DMS79 (cell line): ENCODE results near the gene LGR6.
A peak's percentile ranks its signal among the peaks of the same experiment; 100 is the strongest.

Source experiments
- DNase-seq: peaks from one replicate; lab custom pipeline; 2025; lab: John Stamatoyannopoulos, UW

LGR6 gene

DNA sequence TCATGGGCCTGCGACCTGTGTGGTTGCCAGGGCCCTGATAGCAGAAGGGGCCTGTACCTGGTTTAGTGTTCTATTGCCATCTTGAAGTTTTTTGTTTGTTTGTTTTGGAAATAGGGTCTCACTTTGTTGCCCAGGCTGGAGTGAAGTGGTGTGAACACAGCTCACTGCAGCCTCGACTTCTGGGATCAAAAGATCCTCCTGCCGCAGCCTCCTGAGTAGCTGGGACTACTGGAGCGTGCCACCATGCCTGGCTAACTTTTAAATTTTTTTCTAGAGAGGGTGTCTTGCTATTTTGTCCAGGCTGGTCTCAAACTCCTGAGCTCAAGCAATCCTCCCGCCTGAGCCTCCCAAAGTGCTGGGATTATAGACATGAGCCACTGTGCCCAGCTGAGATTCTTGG, 75.2 kb downstream of the LGR6 start:
- DNase-seq = no peak

DNA sequence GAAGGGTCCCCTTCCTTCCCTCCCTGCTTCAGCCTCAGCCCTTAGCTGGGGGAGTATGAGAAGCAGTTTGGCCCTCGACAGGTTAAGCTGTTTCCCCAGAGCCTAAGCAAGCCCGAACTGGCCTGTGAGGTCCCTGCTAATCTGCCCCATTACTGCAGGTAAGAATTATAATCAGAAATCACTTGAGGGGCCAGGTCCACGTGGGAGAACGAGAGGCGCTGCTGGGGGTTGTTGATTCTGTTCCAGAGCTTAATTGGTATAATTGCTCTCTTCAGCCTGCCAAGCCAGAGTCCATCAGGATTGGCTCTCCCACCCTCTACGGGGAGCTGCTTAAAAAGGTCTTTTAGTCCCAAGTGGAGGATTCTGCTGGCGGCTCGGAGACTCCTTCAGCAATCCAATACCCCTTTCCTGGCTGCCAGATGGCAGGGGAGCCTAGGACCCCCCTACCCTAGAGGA, 77.3 kb downstream of the LGR6 start:
- DNase-seq = peak; percentile 93

DNA sequence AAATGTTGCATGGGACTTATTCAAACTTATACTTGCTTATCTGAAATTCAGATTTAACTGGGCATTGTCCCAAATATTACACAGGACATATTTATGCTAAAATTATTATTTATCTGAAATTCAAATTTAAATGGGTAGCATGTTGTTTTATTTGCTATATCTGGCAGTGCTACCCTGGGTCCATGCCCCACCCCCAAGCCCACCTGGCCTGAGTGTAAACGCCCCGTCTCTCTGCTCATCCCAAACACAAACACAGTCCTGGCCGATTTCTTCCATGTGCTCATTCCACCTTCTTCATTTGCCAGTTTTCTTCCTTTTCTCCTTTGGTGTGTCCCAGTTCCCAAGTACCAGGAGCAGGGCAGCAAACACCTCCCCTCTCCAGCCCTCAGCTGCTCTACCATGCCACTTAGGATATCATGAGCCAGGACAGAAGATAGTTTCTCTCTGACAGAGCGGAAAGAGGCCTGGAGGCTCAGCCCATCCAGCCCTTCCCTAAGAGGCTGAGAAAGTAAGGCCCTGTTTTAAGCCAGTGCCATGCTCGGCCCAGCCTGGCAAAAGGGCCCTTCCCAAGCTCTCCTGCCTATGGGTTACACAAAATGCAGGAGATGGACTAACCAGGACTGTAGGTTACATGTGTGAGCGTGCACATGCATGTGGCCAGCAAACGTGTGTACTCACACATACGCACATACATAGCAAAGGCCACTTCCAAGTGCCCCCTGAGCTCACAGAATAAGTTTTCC, 78.7 kb downstream of the LGR6 start:
- DNase-seq = peak; percentile 20

- DNase-seq = no peak
Measured at GRCh38 chr1:202274611-202275010, 81.0 kb downstream of the LGR6 start.

DNA sequence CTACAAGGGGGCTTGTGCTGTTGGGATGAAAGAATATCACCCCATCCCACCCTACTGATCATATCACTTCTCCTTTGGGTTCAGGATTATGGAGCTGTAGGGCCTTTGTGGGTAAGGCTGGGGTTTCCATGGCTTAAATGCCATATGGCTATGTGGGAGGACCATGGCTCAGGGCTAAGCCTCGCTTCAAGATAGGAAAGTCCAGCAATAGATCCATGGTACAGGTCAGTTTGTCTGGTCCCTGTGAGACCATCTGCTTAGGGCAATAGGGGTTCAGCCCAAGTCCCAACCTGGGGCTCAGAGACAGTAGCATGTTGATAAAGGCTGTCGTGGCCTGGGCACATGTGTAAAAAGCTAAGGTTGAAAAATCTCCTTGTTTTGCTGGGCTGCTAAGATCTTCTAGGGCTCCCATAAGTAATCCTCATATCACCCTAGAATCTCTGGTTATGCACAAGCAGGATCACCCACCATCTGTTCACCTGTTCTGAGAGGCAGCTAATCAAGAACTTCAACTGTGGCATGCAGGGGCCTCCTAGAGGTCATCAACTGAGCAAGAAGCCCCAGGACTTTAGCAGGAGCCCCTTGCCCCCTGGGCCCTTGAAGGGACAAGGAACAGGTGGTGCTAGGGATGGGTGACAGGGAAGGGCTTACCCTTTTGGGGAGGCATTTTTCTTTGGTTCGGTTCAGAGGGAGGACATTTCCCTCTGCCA, 81.6 kb downstream of the LGR6 start:
- no peak for DNase-seq

DNA sequence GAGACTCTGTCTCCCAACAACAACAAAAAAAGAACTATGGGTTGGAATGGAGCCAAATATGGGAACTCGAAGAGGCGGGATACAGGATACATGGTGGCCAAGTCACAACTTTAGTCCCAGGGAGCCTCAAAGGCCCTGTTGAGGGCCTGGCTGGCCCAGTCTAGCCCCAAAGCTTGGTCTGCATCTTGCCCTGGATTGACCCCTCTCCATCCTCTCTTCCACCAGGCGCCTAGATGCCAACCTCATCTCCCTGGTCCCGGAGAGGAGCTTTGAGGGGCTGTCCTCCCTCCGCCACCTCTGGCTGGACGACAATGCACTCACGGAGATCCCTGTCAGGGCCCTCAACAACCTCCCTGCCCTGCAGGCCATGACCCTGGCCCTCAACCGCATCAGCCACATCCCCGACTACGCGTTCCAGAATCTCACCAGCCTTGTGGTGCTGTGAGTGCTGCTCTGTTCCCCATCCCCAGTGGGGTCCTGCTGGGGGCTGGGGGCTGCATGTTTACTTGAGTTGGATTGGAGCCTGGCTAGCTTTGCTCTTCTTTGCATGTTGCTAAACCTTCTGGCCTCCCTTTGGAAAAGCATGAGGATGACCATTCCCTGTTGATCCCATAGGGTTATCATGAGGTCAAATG, 82.6 kb downstream of the LGR6 start:
- DNase-seq = no peak

DNA sequence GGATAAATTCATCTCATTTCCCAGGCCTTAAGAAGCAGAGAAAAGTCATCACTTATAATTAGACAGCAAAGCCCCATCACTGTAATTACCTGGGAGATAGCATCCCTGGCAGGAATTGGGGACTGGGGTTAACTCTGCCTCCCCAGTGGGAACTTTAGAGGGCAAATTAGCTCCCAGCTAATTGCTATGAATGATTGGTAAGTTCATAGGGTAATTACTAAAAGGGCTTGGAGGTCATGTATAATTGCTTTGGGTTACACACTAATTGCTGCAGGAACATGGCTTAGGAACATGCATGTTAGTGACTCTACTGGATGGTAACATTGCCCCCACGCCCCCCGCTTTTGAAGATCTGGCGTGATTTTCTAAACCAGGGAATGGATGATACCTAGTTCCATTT, 83.3 kb downstream of the LGR6 start:
- no peak for DNase-seq

DNA sequence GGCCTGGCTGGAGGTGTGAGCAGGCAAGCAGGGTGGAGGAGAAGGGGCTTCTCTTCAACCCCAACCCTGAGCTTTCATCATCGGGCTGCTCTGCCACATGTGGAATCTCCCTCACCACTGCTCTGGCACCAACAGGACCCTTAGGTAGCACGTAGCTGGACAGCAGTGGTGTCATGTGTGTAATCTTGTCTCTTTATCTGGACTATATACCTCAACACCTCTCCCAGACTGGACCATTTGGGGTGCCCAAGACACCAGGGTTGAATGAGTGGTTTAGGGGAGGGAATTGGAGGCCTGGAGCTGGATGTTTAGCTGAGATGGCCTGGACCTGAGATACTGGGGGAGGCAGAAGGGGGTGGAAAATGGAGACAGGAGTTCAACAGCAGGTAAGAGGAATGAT, 85.2 kb downstream of the LGR6 start:
- DNase-seq = no peak

DNA sequence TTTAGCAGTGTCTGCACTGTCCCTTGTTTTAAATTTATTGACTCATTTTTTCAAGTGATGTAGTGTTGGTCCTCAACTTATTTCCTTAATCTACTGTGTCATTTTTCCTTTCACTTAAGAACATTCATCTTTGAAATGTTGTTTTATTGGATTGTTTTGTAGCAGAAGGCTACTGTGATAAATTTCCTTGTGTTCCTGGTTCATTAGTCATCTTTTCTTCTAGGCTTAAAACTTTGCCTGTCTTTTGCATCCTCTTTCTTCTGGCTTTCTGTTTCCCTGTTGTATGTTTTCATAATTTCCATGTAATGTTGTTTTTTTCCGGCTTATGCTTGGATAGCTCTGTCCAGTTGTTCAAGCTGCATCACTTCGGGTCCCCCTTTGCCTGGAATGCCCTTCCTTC, 86.2 kb downstream of the LGR6 start:
- no peak for DNase-seq

GRCh38 chr1:202280595-202280994, 87.0 kb downstream of the LGR6 start:
- no peak for DNase-seq

GRCh38 chr1:202281316-202282024, 87.9 kb downstream of the LGR6 start:
- no peak for DNase-seq

DNA sequence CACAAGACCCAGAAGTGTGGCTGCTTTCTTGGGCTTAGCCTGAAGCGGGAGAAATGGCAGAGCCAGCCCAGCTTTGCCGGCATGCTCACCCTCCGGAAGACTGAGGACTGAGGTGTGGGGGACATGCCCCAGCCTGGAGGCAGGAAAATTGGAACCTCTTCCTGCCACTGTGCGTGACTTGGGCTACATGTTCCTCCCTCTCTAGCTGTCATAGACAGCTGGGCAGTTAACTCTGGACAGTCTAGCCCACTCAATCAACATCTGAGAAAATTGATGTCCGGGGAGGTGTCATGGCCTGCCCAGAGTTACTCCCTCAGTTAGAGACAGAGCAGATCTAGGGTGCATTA, 88.4 kb downstream of the LGR6 start:
- DNase-seq = no peak

- DNase-seq = peak; percentile 11
Measured at GRCh38 chr1:202282596-202283283, 89.1 kb downstream of the LGR6 start.

DNA sequence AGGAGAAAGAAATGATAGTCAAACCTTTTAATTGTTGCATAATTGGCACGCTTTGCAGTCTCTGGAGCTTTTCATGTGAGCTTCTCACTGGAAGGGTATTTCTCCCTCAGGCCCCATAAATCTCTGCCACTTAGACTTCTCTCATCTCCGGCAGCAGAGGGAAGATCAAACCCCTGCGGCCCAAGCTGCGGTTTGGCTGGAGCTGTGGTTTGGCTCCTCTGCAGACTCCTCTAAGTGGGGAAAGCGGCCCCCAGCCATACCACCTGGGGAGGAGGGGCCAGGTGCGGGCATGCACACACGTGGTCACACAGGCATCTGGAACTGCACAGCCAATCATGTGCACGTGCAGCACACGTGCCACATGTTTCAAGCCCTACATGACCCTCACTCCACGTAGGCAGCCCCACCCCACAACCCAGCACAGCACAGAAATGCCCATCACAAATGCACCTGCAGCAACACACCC, 89.8 kb downstream of the LGR6 start:
- DNase-seq = peak; percentile 98

DNA sequence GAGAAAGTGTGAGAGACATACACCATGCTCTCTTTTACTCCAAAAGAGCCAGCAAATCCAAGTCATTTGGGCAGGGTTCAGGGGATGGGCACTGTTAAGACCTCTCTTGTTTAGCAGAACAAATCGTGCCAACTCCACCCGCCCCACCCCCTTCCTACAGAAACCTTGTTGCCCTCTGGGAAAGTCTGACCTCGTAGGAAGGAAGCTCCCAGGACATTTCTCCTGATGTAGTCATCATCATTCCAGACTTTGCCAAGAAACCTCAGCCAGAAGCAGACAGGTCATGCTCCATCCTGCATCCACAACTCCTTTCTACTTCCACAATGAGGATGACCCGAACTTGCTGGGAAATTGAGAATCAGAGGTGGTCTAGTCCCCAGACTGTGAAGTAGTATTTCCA, 90.4 kb downstream of the LGR6 start:
- no peak for DNase-seq

DNA sequence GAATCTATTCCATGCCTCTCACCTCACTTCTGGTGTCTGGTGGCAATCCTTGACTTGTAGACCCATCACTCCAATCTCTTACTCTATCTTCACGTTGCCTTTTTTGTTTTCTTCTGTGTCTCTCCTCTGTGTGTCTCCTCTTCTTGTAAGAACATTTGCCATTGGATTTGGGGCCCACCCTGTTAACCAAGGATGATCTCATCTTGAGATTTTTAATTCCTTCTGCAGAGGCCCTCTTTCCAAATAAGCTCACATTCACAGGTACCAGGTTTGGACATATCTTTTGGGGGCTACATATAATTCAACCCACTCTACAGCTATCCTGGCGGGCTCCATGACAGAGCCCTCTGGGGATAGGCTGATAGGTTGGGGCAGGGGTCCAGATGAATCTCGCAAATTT, 92.3 kb downstream of the LGR6 start:
- DNase-seq = no peak

DNA sequence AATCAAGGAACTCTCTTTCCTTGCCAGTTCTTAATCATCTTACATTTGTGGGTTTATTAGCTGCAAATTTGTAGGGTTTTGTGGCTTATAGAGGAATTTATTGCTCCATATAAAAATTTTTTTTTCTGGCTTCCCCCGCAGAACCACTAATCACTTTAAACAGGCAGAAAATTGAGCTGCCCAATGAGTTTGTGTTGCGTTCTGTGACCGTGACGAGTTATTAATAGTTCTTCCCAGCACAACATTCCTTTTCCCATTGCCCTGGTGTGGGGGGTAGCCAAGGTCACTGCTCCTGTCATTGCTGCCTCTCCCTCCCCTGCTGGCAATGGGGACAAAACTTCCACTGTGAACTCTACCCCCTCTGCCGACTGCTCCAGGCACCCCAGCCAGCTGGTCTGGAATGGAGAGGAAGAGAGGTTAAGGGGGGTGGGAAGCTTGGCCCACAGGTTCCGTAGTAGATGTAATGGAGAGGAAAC, 93.1 kb downstream of the LGR6 start:
- peak; percentile 42 for DNase-seq

DNA sequence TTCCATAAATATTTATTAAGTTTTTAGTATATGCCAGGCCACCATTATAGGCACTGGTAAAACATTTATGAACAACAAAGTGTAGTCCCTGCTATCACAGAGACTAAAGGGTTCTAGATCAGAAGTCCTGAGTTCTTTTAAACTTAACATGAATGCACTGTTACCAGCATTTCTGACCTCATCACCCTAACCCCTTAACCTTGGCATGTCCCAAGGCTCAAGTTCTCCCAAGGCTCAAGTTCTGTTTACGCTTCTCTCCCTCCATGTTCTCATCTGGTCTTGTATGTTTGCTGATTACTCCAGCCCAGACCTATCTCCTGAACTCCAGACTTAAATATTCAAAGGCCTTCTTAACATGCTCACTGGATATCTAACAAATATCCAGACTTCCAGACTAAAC, 93.6 kb downstream of the LGR6 start:
- DNase-seq = no peak

GRCh38 chr1:202288177-202288576, 94.6 kb downstream of the LGR6 start:
- DNase-seq = no peak

DNA sequence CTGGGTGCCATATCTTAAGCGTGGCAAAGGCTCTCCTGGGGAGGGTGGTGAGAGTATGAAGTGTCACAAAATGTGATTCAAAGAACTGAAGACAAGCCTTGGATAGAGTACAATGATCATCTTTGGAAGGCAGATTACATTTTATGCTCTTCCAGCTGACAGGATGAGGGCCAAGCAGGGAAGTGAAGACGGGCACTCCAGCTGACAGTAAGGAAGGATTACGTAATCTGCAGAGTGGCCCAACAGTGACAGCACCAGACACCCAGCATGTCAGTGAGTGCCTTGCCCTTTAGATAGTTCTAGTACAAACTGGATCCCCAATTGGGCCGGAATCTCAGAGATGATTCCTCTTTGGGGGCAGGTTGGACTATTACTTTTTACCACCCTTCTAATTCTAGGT, 95.4 kb downstream of the LGR6 start:
- no peak for DNase-seq

- DNase-seq = no peak
Measured at GRCh38 chr1:202291001-202291400, 97.4 kb downstream of the LGR6 start.
